Nephron progenitor cell (in vitro differentiated cells): ENCODE data around the gene IST1.
A peak's percentile ranks its signal among the peaks of the same experiment; 100 is the strongest.

Experiments used
- DNase-seq: peaks from one replicate; pipeline ENCODE4 v3.0.0; 2021
- H3K27ac Mint-ChIP-seq: 2 replicates; pipeline ENCODE4 v1.8.0; 2021; ENCODE audit warnings: mild to moderate bottlenecking, moderate library complexity, mixed read lengths
- H3K27me3 Mint-ChIP-seq: 2 replicates; pipeline ENCODE4 v1.8.0; 2021; ENCODE audit warnings: mild to moderate bottlenecking, low read depth, mixed read lengths; ENCODE audit not compliant: poor library complexity
- H3K36me3 Mint-ChIP-seq: 2 replicates; pipeline ENCODE4 v1.8.0; 2021; ENCODE audit warnings: low read depth, mixed read lengths
- H3K4me1 Mint-ChIP-seq: 2 replicates; pipeline ENCODE4 v1.8.0; 2021; ENCODE audit warnings: mixed read lengths
- H3K4me3 Mint-ChIP-seq: 2 replicates; pipeline ENCODE4 v1.8.0; 2021; ENCODE audit warnings: mild to moderate bottlenecking, moderate library complexity, mixed read lengths
- H3K9me3 Mint-ChIP-seq: 2 replicates; pipeline ENCODE4 v1.8.0; 2021; ENCODE audit warnings: mild to moderate bottlenecking, moderate library complexity, mixed read lengths
- TF ChIP-seq, protein P1 (sequence below): fragments of 200-600 bp; sonication (generic); IDR thresholded peaks from 2 replicates; pipeline ENCODE4 v1.5.0; 2021; ENCODE audit warnings: antibody characterized with exemption

The IST1 gene

DNA sequence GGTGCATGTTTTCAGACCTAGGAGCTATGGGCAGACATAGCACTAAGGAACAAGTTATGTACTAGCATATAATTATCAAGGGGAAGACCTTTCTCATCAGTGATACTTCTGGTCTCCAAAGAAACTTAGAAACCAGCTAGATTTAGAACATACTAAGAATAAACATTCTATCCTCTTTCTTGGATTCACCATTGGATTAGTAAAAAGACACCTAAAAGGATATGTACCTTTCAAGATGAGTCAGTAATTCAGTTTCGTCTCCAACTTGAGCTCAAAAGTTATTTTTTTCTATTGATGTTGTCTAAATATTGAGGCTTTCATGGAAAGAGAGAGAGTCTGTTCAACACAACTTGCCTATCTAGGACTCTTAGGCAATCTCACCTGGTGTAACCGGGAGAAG, 24.5 kb upstream of the IST1 start:
- Mint-ChIP-seq H3K9me3 (no peaks in the 10 kb centered on the region), H3K27ac (no peak overlapping the region), H3K4me1 (no peaks in the 10 kb centered on the region), H3K36me3 (peaks cover 48% of the 10 kb centered on the region), H3K4me3 (no peak overlapping the region), H3K27me3 (no peaks in the 10 kb centered on the region)
- DNase-seq, result no peak
- TF ChIP-seq, protein P1, sequence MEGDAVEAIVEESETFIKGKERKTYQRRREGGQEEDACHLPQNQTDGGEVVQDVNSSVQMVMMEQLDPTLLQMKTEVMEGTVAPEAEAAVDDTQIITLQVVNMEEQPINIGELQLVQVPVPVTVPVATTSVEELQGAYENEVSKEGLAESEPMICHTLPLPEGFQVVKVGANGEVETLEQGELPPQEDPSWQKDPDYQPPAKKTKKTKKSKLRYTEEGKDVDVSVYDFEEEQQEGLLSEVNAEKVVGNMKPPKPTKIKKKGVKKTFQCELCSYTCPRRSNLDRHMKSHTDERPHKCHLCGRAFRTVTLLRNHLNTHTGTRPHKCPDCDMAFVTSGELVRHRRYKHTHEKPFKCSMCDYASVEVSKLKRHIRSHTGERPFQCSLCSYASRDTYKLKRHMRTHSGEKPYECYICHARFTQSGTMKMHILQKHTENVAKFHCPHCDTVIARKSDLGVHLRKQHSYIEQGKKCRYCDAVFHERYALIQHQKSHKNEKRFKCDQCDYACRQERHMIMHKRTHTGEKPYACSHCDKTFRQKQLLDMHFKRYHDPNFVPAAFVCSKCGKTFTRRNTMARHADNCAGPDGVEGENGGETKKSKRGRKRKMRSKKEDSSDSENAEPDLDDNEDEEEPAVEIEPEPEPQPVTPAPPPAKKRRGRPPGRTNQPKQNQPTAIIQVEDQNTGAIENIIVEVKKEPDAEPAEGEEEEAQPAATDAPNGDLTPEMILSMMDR, result no peak

DNA sequence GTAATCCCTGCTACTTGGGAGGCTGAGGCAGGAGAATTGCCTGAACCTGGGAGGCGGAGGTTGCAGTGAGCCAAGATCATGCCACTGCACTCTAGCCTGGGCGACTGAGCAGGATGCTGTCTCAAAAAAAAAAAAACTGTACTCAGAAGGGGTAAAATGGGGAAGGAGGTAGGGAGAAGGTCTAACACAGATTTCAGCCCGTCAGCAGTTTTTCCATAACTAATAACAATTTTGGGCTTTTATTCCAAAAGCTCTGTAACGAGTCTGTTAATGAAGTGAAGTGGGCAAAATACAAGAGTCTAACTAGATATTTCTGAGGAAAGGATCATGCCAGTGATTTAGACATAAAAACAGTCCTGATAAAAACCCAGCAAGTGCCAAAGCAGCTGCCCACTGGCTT, 22.1 kb upstream of the IST1 start:
- Mint-ChIP-seq H3K4me3 (no peak overlapping the region), H3K27ac (peak overlapping the region; percentile 32), H3K9me3 (no peaks in the 10 kb centered on the region), H3K4me1 (no peaks in the 10 kb centered on the region), H3K27me3 (no peaks in the 10 kb centered on the region), H3K36me3 (peaks cover 53% of the 10 kb centered on the region)
- TF ChIP-seq, protein P1, result no peak
- DNase-seq, result no peak

DNA sequence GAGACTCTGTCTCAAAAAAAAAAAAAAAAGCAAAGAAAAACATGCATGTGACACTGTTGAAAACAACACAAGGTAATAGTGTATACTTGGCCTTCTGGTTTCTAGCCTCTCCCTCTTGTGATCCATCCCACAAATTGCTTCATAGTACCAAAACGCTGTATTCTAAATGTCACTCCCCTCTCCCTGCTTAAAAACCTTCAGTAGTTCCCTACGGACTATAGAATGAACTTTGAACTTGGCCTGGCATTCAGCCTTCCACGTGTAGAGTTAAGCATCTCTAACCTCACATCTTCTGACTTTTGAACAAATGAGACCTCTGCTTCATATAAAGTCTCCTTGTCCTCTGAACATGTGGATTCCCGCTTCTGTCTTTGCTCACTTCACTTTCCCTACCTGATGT, 16.4 kb upstream of the IST1 start:
- DNase-seq, result no peak
- Mint-ChIP-seq H3K27ac (no peak overlapping the region), H3K36me3 (peaks cover 54% of the 10 kb centered on the region), H3K4me1 (peaks cover 31% of the 10 kb centered on the region), H3K9me3 (no peaks in the 10 kb centered on the region), H3K27me3 (no peaks in the 10 kb centered on the region), H3K4me3 (no peak overlapping the region)
- TF ChIP-seq, protein P1, result no peak

DNA sequence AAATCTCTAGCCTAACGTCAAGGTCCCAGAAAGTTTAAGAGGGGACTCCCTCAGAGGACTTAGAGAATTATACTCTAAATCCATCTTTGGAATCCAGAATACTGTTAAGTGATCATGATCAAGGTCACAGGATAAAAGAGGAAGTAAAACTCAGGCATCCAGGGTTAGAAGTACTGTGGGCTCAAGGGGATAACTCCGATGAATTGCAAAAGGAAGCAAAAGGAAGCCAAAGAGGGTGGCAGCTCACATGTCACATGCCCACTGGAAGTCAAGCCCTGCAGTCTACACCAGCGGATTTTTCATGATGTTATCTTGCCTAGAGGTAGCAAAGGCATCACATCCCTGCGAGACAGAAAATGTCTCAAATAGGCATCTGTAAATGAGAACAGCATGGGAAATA, 15.2 kb upstream of the IST1 start:
- Mint-ChIP-seq H3K4me1 (peaks cover 38% of the 10 kb centered on the region), H3K9me3 (no peaks in the 10 kb centered on the region), H3K36me3 (peaks cover 48% of the 10 kb centered on the region), H3K27ac (no peak overlapping the region), H3K4me3 (no peak overlapping the region), H3K27me3 (no peaks in the 10 kb centered on the region)
- TF ChIP-seq, protein P1, result no peak
- DNase-seq, result no peak

DNA sequence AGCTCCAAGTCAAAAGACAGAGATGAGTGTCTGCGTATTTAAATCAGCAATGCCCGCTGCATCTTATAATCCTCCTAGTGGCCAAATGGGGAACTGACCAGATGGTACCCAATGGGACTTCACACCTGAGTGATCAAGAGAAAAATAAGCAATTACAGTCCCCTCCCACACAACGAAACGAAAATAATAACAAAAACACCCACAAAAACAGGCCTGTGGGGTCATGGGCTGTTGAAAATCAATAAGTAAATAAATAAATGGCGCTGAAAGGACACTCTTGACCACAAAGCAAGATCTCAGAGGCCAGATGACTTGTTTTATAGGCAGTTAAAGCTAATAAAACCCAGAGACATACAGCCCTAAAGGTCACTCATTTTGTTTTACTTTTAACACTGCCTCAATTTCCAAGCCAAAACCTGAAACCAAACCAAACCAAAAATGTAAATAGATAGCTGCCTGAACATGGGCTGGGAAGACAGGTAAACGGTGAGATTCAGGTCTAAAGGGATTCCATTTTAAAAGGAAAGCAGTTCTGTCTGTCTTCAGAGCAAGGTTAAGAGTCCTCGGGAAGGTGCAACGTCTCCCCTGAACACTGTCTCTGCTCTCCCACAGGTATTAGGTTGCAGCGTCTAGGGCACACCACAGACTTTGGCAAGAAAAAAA, 12.7 kb upstream of the IST1 start:
- peak; percentile 77 for DNase-seq
- peaks cover 42% of the 10 kb centered on the region for H3K4me1 Mint-ChIP-seq
- H3K9me3 Mint-ChIP-seq, result no peaks in the 10 kb centered on the region
- TF ChIP-seq, protein P1, result peak; percentile 89
- peaks cover 32% of the 10 kb centered on the region for H3K36me3 Mint-ChIP-seq
- H3K4me3 Mint-ChIP-seq, result peak overlapping the region; percentile 91
- H3K27ac Mint-ChIP-seq, result peak overlapping the region; percentile 96
- H3K27me3 Mint-ChIP-seq, result peaks cover 3% of the 10 kb centered on the region

DNA sequence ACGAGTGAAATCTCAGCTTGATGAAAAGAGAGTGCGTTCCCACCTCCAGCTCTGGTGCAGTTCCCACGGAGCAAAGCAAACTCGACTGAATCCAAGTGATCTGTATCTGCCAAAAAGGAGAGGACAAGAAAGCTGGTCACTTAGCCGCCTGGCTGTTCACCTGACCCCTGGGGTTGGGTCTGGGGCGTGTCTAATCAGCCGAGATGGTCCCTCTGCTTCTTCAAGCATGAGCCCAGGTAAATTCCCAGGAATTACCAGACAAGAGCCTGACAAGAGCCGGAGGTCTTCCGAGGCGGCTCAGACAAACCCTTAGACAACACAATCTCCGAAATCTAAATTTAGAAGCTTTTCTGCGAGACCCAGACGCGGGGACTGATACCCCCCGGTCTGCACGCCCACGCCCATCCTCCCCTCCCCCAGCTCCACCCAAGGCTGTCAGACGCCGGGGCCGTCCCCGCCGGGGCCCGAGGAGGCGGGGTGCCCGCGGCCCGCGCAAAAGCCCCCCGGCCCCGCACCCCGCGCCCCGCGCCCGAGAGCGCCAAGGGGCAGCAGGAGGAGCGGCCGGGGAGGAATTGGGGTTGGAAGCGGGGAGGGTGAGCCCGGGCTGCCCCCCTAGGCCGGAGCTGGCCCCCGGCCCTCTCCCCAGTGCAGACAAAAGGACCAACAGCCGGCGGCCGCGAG, 12.0 kb upstream of the IST1 start:
- H3K9me3 Mint-ChIP-seq, result no peaks in the 10 kb centered on the region
- H3K27me3 Mint-ChIP-seq, result peaks cover 3% of the 10 kb centered on the region
- peak overlapping the region; percentile 96 for H3K27ac Mint-ChIP-seq
- peak; percentile 71 for DNase-seq
- H3K4me3 Mint-ChIP-seq, result peak overlapping the region; percentile 91
- TF ChIP-seq, protein P1, result no peak
- H3K4me1 Mint-ChIP-seq, result peaks cover 42% of the 10 kb centered on the region
- peaks cover 25% of the 10 kb centered on the region for H3K36me3 Mint-ChIP-seq
